NT2/D1 (cell line): ENCODE measurements around the gene ASB7.

Source experiments
- YY1 ChIP-seq: IDR thresholded peaks from 2 replicates; pipeline ENCODE4 v1.6.1; 2011; ENCODE audit not compliant: insufficient read length, insufficient read depth
- ZNF274 ChIP-seq: IDR thresholded peaks from 2 replicates; pipeline ENCODE4 v1.6.1; 2011; ENCODE audit warnings: mild to moderate bottlenecking, low read depth, low read length

GRCh38 chr15:100661156-100661555 lies 58.8 kb downstream of the ASB7 start:
- TF ChIP-seq ZNF274 (no peak), YY1 (no peak)
